HG03108 (cell line): ENCODE results near the gene LCMT1.
"Not testable (repeated sequence)": the region's sequence is repeated elsewhere in the genome, so short reads cannot be mapped to it uniquely, and the experiment has no call there.

ENCODE experiments used
- ATAC-seq: cut with Tn5 transposase; IDR thresholded peaks from one replicate; pipeline ENCODE4 v1.9.1; 2021; ENCODE audit warnings: moderate library complexity; ENCODE audit not compliant: unreplicated experiment

The LCMT1 gene

GRCh38 chr16:25111403-25112166 is at the start of gene LCMT1:
Gene LCMT1, plus strand, starts transcription at chr16:25111742. Its CDS starts 142 bp downstream, at chr16:25111884.
- peak; percentile 88 for ATAC-seq

GRCh38 chr16:25063102-25063501 is 48.4 kb upstream of the LCMT1 start:
- no peak for ATAC-seq

GRCh38 chr16:25063865-25064264 is 47.7 kb upstream of the LCMT1 start:
- ATAC-seq = no peak

- ATAC-seq = not testable (repeated sequence)
These were observed 47.3 kb upstream of the LCMT1 start for GRCh38 chr16:25064281-25064680.

- no peak for ATAC-seq
These were observed 46.6 kb upstream of the LCMT1 start for GRCh38 chr16:25064937-25065336.

- ATAC-seq = no peak
These were observed 45.6 kb upstream of the LCMT1 start for GRCh38 chr16:25065899-25066298.

- no peak for ATAC-seq
These were observed 45.2 kb upstream of the LCMT1 start for GRCh38 chr16:25066426-25066746.

- peak; percentile 83 for ATAC-seq
These were observed 44.6 kb upstream of the LCMT1 start for GRCh38 chr16:25066747-25067631.

- ATAC-seq = no peak
These were observed 37.7 kb upstream of the LCMT1 start for GRCh38 chr16:25073854-25074253.

- no peak for ATAC-seq
These were observed 33.1 kb upstream of the LCMT1 start for GRCh38 chr16:25078386-25078978.

- no peak for ATAC-seq
These were observed 31.7 kb upstream of the LCMT1 start for GRCh38 chr16:25079637-25080378.

- ATAC-seq = no peak
These were observed 31.0 kb upstream of the LCMT1 start for GRCh38 chr16:25080420-25081131.

GRCh38 chr16:25081702-25082101 is 29.8 kb upstream of the LCMT1 start:
- no peak for ATAC-seq

GRCh38 chr16:25083065-25083464 is 28.5 kb upstream of the LCMT1 start:
- no peak for ATAC-seq

- ATAC-seq = no peak
These were observed 27.8 kb upstream of the LCMT1 start for GRCh38 chr16:25083701-25084100.

- no peak for ATAC-seq
These were observed 26.7 kb upstream of the LCMT1 start for GRCh38 chr16:25084797-25085196.

GRCh38 chr16:25087761-25088160 is 23.8 kb upstream of the LCMT1 start:
- no peak for ATAC-seq

- no peak for ATAC-seq
These were observed 22.2 kb upstream of the LCMT1 start for GRCh38 chr16:25089351-25089750.

GRCh38 chr16:25092441-25092840 is 19.1 kb upstream of the LCMT1 start:
- ATAC-seq = no peak
